Choroid plexus epithelial cell (primary cell): ENCODE measurements around the gene TMTC2.
A peak's percentile ranks its signal among the peaks of the same experiment; 100 is the strongest.

Experiments used
- DNase-seq: peaks from one replicate; pipeline ENCODE4 v3.0.0-alpha.2; 2010; ENCODE audit warnings: low read depth
- H3K4me3 ChIP-seq: 2 replicates; pipeline ENCODE4 v1.5.1; 2011; ENCODE audit warnings: low read depth, mild to moderate bottlenecking, control low read depth, low read length, moderate library complexity
- TF ChIP-seq, protein P1 (sequence below): conservative IDR thresholded peaks from 2 replicates; pipeline ENCODE4 v1.5.1; 2011; ENCODE audit warnings: low read depth, mild to moderate bottlenecking, control low read depth, inconsistent platforms, low read length, moderate library complexity

The TMTC2 gene

GRCh38 chr12:83015390-83016217, 328.9 kb downstream of the TMTC2 start:
- H3K4me3 ChIP-seq, result peak overlapping the region; percentile 20
- DNase-seq, result peak; percentile 24
- TF ChIP-seq, protein P1, sequence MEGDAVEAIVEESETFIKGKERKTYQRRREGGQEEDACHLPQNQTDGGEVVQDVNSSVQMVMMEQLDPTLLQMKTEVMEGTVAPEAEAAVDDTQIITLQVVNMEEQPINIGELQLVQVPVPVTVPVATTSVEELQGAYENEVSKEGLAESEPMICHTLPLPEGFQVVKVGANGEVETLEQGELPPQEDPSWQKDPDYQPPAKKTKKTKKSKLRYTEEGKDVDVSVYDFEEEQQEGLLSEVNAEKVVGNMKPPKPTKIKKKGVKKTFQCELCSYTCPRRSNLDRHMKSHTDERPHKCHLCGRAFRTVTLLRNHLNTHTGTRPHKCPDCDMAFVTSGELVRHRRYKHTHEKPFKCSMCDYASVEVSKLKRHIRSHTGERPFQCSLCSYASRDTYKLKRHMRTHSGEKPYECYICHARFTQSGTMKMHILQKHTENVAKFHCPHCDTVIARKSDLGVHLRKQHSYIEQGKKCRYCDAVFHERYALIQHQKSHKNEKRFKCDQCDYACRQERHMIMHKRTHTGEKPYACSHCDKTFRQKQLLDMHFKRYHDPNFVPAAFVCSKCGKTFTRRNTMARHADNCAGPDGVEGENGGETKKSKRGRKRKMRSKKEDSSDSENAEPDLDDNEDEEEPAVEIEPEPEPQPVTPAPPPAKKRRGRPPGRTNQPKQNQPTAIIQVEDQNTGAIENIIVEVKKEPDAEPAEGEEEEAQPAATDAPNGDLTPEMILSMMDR, result no peak

GRCh38 chr12:83016218-83016835, 329.6 kb downstream of the TMTC2 start:
- no peak overlapping the region for H3K4me3 ChIP-seq
- DNase-seq, result peak; percentile 93
- TF ChIP-seq, protein P1, result no peak

GRCh38 chr12:83016991-83017390, 330.3 kb downstream of the TMTC2 start:
- no peak for DNase-seq
- H3K4me3 ChIP-seq, result no peak overlapping the region
- TF ChIP-seq, protein P1, result no peak

DNA sequence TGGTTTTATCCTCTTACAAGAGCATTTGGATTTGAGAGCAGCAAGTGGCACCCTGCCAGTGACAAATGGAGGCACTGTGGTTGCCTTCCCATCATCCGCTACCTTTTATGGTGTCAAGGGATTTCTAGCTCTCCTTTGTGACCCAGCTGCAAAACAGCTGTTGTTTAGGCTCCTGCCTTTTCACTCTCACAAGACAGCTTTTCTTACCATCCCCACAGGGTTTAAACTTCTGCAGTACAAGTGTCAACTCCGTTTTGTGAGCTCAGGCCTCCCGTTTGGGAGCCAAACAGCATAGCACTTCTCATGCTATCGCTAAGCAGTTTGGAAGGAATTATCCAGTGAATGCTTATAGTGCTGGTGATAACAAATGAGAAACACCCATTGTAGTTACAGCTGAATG, 331.4 kb downstream of the TMTC2 start:
- TF ChIP-seq, protein P1, result no peak
- no peak overlapping the region for H3K4me3 ChIP-seq
- no peak for DNase-seq

DNA sequence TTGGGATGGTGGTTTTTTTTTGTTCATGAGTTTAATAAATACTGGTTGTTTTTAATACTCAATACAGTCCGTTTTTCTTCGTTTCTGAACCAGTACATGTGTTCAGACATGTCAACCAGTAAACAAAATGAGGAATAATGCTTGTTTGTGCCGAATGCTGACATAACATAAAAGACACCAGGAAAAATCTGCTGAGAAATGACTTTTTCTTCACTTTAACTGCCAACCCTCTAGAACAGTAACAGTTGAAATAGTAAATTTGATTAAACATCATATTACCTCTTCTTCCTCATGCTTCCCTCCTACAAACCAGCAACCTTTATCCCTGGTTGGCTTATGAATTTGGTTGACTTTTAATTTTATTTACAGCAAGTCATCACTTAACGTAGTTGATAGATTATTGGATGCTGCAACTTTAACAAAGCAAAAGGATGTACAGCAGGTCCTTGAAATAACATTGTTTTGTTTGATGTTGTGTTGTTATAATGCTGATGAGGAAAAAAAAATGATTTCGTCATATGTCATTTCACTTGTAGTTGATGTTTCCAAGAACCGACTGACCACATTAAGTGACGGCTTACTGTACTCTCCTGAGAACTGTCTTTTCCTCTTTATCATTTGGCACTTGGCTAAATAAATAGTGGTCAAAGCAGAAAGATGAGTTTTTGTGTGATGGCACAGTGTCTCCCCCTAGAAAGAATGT, 340.5 kb downstream of the TMTC2 start:
- TF ChIP-seq, protein P1, result no peak
- H3K4me3 ChIP-seq, result no peak overlapping the region
- no peak for DNase-seq

GRCh38 chr12:83031196-83031595, 344.5 kb downstream of the TMTC2 start:
- TF ChIP-seq, protein P1, result no peak
- no peak overlapping the region for H3K4me3 ChIP-seq
- DNase-seq, result no peak
